Breast epithelium (tissue), 3 donors: Measurements from ENCODE around the gene MAPK1.

Source experiments
- POLR2A ChIP-seq: fragments of 450-650 bp; IDR thresholded peaks from one replicate; pipeline ENCODE4 v1.6.1; 2016; ENCODE audit warnings: antibody characterized with exemption, mild to moderate bottlenecking, moderate library complexity
- TF ChIP-seq, protein P1 (sequence below), 3 donors: fragments of 450-650 bp; IDR thresholded peaks; one replicate each; pipeline ENCODE4 v1.5.1; 2016 to 2017; ENCODE audit warnings: antibody characterized with exemption in 3 of 3, mild to moderate bottlenecking in 3 of 3, moderate library complexity in 3 of 3

DNA sequence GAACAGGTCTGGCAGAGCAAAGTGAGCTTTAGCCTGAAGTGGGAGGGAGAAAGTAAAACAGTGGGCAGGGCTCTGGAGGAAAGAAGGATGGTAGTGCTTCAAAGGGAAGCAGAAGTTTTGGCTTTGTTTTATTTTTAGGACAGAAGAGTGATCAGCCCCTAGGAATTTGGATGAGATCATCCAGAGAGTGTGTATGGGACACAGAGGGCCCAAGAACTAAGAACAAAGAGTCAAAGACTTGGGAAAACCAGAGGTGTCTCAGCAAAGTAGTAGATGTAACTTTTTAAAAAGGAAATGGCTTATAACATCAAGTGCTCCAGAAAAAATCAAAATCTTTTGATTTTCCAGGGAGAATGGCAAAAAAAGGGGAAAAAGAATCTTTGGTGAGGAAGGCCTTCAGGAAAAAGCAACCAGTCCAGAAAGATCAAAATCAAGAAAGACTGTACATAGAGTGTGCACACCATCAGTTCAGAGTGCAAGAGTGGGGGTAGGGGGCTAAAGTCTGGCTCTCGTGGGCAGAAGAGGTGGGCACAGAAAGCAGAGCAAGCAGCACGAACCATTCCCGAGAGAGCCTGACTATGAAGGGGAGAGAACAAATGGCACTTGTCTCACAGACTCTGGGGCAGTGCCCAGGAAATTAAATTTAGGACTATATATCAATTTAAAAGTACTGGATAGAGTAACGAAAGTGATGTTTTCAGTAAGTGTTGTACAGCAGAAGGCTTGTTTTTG is 30.0 kb downstream of the MAPK1 start:
- TF ChIP-seq, protein P1, sequence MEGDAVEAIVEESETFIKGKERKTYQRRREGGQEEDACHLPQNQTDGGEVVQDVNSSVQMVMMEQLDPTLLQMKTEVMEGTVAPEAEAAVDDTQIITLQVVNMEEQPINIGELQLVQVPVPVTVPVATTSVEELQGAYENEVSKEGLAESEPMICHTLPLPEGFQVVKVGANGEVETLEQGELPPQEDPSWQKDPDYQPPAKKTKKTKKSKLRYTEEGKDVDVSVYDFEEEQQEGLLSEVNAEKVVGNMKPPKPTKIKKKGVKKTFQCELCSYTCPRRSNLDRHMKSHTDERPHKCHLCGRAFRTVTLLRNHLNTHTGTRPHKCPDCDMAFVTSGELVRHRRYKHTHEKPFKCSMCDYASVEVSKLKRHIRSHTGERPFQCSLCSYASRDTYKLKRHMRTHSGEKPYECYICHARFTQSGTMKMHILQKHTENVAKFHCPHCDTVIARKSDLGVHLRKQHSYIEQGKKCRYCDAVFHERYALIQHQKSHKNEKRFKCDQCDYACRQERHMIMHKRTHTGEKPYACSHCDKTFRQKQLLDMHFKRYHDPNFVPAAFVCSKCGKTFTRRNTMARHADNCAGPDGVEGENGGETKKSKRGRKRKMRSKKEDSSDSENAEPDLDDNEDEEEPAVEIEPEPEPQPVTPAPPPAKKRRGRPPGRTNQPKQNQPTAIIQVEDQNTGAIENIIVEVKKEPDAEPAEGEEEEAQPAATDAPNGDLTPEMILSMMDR (IDR thresholded peaks at IDR 0.05) = no peak
- TF ChIP-seq POLR2A = no peak
